ENCODE measurements around the gene MDGA2. TPM values are rescaled to one million over a fixed set of nuclear protein-coding genes. Genes with fewer than 3 reads are reported as not detected.

Gene MDGA2
- total RNA-seq, 1 donor from 2014 or later, result 0.17 TPM

DNA sequence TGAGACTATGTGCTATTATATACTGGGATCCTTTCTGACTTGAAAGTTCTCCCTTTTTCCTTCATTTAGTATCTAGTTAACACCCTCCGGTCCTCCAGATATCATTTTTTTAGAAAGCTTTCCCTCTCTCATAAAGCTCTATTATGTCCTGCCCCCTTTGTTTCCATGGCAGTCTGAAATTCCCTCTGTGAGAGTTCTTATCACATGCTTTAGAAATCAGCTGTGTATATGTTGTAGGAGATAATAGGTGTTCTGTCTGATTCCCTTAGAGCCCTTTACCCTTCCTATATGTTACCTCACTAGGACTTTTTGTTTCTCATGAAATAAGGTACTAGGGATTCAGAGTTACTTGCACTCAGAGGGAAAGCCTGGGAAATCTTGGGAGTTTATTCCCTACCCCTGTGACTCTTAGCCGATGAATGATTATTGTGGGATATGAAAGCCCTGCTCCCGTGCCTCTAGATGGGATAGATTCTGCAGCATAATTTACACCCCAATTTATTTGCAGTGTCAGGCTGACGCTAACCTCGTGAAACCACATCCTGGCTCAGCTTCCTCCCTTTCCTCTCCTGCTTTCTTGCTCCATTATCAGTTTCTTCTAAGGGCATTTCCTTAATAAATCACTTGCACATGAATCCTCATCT is 448.4 kb downstream of the MDGA2 start:
- TF ChIP-seq, protein P1, sequence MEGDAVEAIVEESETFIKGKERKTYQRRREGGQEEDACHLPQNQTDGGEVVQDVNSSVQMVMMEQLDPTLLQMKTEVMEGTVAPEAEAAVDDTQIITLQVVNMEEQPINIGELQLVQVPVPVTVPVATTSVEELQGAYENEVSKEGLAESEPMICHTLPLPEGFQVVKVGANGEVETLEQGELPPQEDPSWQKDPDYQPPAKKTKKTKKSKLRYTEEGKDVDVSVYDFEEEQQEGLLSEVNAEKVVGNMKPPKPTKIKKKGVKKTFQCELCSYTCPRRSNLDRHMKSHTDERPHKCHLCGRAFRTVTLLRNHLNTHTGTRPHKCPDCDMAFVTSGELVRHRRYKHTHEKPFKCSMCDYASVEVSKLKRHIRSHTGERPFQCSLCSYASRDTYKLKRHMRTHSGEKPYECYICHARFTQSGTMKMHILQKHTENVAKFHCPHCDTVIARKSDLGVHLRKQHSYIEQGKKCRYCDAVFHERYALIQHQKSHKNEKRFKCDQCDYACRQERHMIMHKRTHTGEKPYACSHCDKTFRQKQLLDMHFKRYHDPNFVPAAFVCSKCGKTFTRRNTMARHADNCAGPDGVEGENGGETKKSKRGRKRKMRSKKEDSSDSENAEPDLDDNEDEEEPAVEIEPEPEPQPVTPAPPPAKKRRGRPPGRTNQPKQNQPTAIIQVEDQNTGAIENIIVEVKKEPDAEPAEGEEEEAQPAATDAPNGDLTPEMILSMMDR (IDR thresholded peaks at IDR 0.05), result no peak
- no peaks in the 10 kb centered on the region for H3K36me3 Mint-ChIP-seq (ENCODE audit: low read depth)
- H3K4me3 Mint-ChIP-seq (ENCODE audit: unreplicated experiment), result no peak overlapping the region
- peaks cover 4% of the 10 kb centered on the region for H3K9me3 Mint-ChIP-seq (ENCODE audit: low read depth)
- H3K27me3 Mint-ChIP-seq (ENCODE audit: low read depth), result peaks cover 6% of the 10 kb centered on the region
- DNase-seq (ENCODE audit: low spot score), result no peak
- H3K27ac Mint-ChIP-seq (ENCODE audit: unreplicated experiment), result no peak overlapping the region
- no peaks in the 10 kb centered on the region for H3K4me1 Mint-ChIP-seq (ENCODE audit: low read depth)

DNA sequence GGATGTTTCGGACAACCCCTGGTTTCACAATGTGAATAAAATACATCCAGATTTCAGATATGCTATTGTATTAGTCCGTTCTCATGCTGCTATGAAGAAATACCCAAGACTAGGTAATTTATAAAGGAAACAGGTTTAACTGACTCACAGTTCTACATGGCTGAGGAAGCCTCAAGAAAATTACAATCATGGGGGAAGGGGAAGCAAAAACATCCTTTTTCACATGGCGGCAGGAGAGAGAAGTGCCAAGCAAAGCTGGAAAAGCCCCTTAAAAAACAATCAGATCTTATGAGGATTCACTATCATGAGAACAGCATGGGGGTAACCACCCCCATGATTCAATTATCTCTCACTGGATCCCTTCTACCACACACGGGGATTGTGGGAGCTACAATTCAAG is 451.7 kb downstream of the MDGA2 start:
- Mint-ChIP-seq H3K4me1 (ENCODE audit: low read depth) (no peaks in the 10 kb centered on the region), H3K27ac (ENCODE audit: unreplicated experiment) (no peak overlapping the region), H3K27me3 (ENCODE audit: low read depth) (peaks cover 2% of the 10 kb centered on the region), H3K36me3 (ENCODE audit: low read depth) (no peaks in the 10 kb centered on the region), H3K9me3 (ENCODE audit: low read depth) (peaks cover 4% of the 10 kb centered on the region), H3K4me3 (ENCODE audit: unreplicated experiment) (no peak overlapping the region)
- DNase-seq (ENCODE audit: low spot score), result no peak
- TF ChIP-seq, protein P1 (IDR thresholded peaks at IDR 0.05), result no peak

DNA sequence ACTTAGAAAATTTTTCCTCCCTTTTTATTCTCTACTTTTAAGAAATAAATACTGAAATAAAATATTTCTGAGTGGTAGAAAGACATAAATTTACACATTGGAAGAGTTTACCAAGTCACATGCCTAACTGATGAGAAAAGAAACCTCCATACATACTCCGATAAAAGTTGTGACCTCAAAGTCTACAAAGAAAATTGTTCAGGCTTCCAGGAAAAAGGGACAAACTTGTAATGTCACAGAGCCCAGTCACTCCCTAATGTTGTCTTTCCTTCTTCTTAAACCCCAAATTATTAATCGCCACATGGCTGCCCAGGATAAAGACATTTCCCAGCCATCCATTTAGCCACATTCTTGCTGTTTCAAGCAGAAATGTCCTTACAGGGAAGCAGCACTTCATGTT is 455.3 kb downstream of the MDGA2 start:
- no peak for DNase-seq (ENCODE audit: low spot score)
- Mint-ChIP-seq H3K36me3 (ENCODE audit: low read depth) (no peaks in the 10 kb centered on the region), H3K4me3 (ENCODE audit: unreplicated experiment) (no peak overlapping the region), H3K27me3 (ENCODE audit: low read depth) (peaks cover 4% of the 10 kb centered on the region), H3K9me3 (ENCODE audit: low read depth) (peaks cover 4% of the 10 kb centered on the region), H3K4me1 (ENCODE audit: low read depth) (no peaks in the 10 kb centered on the region), H3K27ac (ENCODE audit: unreplicated experiment) (no peak overlapping the region)
- TF ChIP-seq, protein P1 (IDR thresholded peaks at IDR 0.05), result no peak

DNA sequence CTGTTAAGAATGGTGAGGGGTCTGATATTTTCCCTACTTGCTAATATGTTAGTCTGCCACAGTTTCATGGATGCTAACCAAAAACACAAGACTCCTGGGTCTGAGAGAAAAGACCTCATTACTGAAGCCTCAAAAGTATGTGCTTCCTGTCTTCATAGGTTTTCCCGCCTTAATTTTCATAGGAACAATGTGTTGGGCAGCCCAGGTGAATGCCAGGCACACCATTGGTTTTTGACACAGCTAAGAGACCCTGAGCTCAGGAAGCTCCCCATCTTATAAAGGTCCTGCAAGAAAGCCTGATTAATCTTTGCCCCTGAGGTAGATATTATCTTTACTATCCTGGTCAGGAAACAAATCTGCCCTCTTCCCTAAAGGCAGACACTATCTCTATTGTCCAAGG is 464.1 kb downstream of the MDGA2 start:
- H3K27ac Mint-ChIP-seq (ENCODE audit: unreplicated experiment), result no peak overlapping the region
- TF ChIP-seq, protein P1 (IDR thresholded peaks at IDR 0.05), result no peak
- no peaks in the 10 kb centered on the region for H3K36me3 Mint-ChIP-seq (ENCODE audit: low read depth)
- DNase-seq (ENCODE audit: low spot score), result no peak
- no peaks in the 10 kb centered on the region for H3K9me3 Mint-ChIP-seq (ENCODE audit: low read depth)
- no peak overlapping the region for H3K4me3 Mint-ChIP-seq (ENCODE audit: unreplicated experiment)
- peaks cover 10% of the 10 kb centered on the region for H3K4me1 Mint-ChIP-seq (ENCODE audit: low read depth)
- peaks cover 14% of the 10 kb centered on the region for H3K27me3 Mint-ChIP-seq (ENCODE audit: low read depth)

DNA sequence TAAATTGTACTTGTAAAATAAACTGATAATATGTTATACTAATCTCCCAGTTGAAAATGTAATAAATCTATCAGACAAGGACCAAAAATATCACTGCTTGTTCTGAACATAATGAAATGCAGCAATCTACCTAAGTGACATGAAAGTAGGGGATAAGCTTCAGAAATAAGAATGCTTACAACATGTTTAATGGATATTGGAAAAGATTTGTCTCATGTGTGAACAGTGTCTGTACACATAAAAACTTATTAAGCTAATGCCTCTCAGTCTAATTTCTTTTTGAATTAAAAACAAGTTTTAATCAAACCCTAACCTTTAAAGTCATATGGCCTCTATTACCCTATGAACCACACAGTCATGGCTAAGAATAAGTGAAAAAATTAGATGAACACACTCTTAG is 465.3 kb downstream of the MDGA2 start:
- no peak for DNase-seq (ENCODE audit: low spot score)
- Mint-ChIP-seq H3K27ac (ENCODE audit: unreplicated experiment) (no peak overlapping the region), H3K4me3 (ENCODE audit: unreplicated experiment) (no peak overlapping the region), H3K27me3 (ENCODE audit: low read depth) (peaks cover 10% of the 10 kb centered on the region), H3K4me1 (ENCODE audit: low read depth) (peaks cover 10% of the 10 kb centered on the region), H3K9me3 (ENCODE audit: low read depth) (no peaks in the 10 kb centered on the region), H3K36me3 (ENCODE audit: low read depth) (no peaks in the 10 kb centered on the region)
- TF ChIP-seq, protein P1 (IDR thresholded peaks at IDR 0.05), result no peak

All from chondrocyte (in vitro differentiated cells).